ENCODE results near the gene NUP58. TPM values are rescaled to one million over a fixed set of nuclear protein-coding genes. Genes with fewer than 3 reads are reported as not detected.
"Not testable (repeated sequence)": the region's sequence is repeated elsewhere in the genome, so short reads cannot be mapped to it uniquely, and the experiment has no call there.

Gene NUP58
- total RNA-seq, 1 donor from 2014 or later: 107 TPM

DNA sequence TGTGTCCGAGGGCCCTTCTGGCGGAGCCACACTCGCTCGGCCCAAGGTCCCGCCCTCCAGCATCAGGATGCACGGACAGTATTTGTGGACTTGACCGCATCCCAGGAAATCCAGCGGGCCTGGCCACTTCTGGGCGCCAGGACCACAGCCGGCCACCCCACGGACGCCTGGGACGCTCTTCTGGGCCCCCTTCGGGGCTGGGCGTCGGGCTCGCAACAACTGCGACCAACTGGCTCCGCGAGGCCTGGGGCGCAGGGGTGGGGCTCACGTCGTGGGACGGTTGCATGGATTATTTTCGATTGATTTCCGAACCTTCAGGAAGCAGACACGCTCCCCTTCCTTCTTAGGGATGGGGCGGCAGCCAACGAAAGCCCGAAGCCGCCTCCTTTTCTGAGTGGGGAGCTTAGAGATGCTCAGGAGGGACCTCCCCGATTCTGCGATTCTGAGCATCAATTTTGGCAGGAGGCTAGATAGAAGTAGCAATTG, 521 bp upstream of the NUP58 start:
- FAIRE-seq: no peak
- DNase-seq (ENCODE audit: low spot score in 2 of 2): peak in 1 of 2 donors; percentile 39

DNA sequence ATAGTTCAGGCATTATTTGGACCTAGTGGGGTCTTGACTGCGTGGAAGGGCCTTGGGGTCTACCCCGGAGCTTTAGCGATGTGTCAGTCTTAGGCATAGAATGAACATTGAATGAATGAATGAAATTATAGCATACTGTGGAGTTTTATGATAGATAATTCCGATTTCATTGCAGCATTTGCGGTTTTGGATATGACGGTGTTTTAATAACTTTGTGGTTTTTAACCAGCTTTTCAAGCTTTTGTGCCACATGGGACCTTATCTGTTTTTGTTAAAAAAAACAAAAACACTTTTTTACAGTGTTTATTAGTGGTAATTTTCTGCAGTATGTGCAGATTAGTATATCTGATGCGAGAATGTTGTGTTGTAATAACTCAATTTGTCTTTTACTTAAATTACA, 696 bp downstream of the NUP58 start:
- FAIRE-seq (no peak), DNase-seq (ENCODE audit: low spot score in 2 of 2) (no peak)

DNA sequence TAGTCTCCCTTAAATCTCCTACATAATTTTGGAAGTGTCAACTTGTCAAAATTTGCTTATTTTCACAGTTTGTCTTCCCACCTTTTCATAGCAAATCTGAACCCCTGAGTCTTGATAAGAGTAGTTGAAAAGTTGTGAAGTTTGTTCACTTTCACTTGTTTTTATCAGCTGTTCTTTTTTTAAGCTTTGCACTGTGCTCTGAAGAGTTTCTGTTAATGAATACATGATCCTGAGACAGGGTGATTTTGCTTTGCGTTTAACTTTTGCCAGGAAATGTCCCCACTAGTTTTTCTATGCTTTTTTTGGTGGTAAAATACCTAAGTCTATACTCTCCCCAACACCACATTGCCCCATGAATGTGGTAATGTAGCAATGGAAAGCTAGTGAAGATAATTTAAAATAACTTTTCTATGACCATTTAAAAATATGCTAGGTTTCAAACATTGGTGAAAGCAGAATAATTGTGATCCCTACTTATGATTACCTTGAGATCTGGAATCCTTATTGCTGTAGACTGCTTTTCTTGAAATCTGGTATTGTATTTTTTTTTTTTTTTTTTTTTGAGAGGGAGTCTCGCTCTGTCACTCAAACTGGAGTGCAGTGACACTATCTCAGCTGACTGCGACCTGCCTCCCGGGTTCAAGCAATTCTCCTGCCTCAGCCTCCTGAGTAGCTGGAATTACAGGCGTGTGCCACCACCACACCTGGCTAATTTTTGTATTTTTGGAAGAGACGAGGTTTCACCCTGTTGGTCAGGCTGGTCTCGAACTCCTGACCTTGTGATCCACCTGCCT, 5.4 kb downstream of the NUP58 start:
- DNase-seq (ENCODE audit: low spot score in 2 of 2): no peak
- FAIRE-seq: no peak

DNA sequence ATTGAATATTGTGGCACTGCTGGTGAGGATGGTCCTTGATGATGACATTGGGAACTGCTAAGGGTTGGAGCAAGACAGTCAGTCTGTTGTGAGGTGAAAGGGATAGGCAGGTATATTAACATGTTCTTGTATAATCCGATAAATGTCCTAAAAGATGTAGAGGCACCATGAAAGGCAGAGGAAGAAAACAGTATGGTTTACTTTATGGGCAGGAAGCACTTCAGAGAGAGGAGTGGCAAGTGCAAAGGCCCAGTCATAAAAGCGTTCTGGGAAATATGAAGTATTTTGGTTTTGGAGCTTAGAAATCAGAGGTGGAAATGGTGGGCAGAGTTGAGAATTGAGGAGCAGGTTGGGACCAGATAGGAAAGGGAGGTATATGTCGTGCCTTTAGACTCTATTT, 9.5 kb downstream of the NUP58 start:
- DNase-seq (ENCODE audit: low spot score in 2 of 2): no peak
- FAIRE-seq: no peak

DNA sequence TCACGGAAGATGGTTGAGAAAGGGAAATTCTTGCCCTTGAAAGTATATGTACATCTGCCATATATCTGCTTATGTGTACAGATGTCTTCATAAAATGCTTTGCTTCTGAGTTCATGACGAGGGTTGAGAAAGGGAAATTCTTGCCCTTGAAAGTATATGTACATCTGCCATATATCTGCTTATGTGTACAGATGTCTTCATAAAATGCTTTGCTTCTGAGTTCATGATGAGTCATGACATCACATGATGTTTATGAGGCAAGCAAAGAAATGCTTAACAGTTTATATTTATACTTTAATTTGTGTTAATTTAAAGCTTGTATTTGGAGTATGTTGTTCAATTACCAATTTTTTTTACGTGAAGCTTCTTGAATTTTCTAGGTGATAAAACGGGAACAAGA, 17.5 kb downstream of the NUP58 start:
- not testable (repeated sequence) for DNase-seq (ENCODE audit: low spot score in 2 of 2); FAIRE-seq

DNA sequence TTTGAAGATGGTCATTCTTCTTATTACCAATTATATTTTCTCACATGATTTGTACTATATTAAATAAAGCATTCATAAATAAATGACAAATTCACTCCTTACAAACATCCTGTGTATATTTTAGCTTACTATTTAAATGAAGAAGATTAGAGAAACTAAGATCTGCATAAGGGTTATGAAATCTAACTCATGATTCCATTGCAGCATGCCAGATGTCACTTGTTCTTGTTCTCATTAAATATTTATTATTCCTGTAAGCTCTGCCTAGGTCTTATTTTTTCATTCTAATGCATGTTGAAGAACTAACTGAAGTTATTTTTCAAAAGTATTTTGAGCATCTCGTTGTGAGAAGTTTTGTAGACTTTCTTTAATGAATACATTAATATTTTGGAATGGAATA, 18.3 kb downstream of the NUP58 start:
- no peak for DNase-seq (ENCODE audit: low spot score in 2 of 2)
- FAIRE-seq: no peak

DNA sequence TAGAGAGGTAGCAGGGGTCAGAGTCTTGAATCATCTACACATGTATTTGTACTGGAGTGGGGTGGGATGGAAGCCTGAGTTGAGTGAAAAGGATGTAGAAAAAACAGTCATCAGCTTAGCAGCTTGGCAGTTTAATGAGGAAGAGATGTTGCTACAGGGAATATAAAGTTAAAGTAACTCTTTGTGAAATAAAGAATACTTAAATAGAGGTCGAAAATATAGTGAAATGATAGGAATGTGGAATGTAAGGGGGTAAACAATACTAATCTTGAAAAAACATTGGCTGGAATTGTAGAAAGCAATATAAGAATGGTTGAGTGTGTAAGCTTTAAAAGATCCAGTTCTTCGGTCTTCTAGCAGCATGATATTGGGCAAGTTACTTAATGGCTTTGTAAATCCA, 22.7 kb downstream of the NUP58 start:
- FAIRE-seq: no peak
- no peak for DNase-seq (ENCODE audit: low spot score in 2 of 2)

DNA sequence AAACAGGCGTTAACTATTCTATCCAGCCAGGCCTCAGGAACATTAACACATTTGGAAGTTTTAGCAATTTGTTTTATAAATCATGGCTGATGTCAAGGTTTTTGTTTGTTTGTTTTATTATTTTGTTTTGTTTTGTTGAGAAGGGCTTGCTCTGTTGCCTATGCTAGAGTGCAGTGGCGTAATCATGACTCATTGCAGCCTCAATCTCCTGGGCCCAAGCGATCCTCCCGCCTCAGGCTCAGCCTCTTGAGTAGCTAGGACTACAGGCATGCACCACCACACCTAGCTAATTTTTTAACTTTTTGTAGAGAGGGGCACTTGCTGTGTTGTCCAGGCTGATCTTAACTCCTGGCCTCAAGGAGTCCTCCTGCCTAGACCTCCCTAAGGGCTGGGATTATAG, 28.3 kb downstream of the NUP58 start:
- no peak for DNase-seq (ENCODE audit: low spot score in 2 of 2)
- FAIRE-seq: no peak

DNA sequence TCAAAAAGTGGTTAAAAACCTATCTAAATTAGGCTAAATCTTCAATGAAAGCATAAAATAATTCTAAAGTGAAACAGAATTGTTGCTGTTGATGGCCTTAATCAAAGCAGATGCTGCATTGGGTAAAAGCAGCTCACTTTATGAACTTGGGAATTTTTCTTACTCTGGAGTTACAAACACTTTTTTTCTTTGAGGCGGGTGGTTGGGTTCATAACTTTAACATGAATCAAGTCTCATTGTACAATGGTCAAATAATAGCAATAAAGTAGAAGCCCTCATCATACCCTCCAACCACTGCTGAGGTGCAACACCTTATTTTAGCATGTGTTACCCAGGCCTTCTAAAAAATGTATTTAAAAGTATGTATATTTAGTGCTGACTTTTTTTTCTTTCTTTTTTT, 29.1 kb downstream of the NUP58 start:
- no peak for DNase-seq (ENCODE audit: low spot score in 2 of 2)
- no peak for FAIRE-seq

DNA sequence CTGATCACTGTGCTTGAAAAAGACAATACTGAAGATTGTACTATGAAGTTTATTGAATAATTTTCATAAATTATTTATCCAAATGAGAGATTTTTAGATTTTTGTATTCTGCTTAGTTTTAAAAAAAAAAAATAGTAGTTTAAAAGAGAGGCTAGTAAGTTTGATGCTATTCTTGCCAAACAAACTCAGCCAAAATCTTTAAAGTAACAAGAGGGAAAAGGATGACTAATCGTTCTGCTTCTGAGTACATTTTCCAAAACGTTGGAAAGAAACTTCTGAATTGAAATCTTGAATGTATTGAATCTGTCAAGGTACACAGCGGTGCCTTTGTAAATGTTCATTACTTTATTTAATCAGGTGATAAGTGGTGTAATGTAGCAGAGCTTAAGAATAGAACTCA, 34.4 kb downstream of the NUP58 start:
- DNase-seq (ENCODE audit: low spot score in 2 of 2): no peak
- peak; percentile 45 for FAIRE-seq

DNA sequence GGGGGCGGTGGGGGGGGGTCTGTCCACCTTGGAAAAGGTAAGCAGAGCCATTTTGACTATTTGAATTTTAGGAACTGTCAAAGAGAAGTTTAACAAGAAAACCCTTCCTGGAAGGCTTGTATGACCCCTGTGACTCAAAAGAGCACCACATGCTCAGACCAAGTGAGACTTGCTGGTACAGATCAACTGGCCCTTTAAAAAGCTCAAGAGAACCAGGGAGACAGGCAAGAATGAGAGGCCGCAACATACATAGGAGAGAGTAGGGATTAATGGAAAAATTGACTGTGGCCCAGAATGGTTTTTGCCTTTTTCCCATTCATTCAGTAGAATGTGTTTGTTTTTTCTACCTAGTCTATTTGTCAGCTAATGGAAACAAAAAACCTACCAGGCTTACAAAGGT, 44.2 kb downstream of the NUP58 start:
- FAIRE-seq: no peak
- no peak for DNase-seq (ENCODE audit: low spot score in 2 of 2)

DNA sequence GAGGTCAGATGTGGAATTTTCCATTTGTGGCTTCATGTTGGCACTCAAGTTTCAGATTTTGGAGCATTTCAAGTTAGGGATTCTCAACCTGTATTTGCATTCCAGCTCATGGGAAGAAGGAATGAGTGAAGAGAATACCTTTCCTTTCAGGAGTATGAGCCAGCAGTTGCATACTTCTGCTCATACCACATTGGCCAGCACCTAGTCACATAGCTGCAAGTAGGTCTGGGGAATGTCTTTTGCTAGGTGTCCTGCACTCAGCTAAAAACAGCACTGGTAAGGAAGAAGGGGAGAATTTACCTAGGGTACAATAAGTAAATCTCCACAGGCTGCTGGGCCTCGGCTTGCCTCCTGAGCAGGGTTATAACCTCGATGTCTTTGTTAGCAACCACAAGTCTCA, 45.7 kb downstream of the NUP58 start:
- DNase-seq (ENCODE audit: low spot score in 2 of 2) (no peak), FAIRE-seq (no peak)

DNA sequence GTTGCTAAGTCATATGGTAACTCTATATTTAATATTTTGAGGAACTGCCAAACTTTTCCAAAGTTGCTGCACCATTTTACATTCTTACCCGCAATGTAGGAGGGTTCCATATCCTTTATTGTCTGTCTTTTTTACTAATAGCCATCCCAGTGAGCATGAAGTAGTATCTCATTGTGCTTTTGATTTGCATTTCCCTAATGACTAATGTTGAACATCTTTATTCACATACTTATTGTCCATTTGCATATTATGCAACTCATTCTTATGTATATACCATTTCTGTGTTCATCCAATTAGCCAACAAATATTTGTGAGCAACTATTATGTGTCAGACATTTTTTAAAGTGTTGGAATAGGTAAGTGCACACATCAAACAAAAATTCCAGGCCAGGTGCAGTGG, 50.0 kb downstream of the NUP58 start:
- DNase-seq (ENCODE audit: low spot score in 2 of 2): no peak
- no peak for FAIRE-seq

DNA sequence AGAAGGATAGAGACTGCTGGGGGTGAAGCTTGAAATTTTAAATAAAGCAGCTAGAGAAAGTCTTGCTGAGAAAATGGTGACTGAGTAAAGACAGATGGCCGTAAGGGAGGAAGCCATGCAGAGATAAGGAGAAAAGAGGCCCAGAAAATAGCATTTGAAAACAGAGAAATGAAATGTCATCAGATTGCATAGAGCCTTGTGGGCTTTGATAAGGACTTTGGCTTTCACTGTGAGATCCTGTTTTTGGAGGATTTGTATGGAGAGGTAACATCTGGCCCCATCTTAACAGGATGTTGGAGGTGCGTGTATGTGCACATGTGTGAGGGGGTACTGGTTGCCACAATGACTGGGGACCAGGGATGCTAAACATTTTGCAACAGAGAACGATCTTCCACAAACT, 50.8 kb downstream of the NUP58 start:
- no peak for FAIRE-seq

DNA sequence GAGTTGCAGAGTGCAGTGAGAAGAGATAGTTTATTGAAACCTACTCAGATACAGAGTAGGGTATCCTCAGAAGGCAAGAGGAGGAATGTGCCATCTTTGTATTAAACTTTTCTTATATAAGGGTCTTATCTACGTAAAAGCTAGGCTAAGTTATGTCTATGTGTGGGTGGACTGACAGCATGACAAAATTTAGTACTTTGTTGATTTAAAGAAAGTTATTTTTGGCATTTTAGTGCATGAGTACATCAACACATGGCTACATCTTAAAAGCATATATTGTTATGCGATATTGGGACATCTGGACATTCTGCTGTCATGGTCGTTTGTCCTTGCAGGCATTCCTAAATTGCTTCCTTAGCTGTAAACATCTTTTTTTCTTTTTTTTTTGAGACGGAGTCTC, 51.4 kb downstream of the NUP58 start:
- FAIRE-seq (no peak), DNase-seq (ENCODE audit: low spot score in 2 of 2) (no peak)

More for the DNA sequence above, 50.8 kb downstream of the NUP58 start:
- no peak for DNase-seq (ENCODE audit: low spot score in 2 of 2)

DNA sequence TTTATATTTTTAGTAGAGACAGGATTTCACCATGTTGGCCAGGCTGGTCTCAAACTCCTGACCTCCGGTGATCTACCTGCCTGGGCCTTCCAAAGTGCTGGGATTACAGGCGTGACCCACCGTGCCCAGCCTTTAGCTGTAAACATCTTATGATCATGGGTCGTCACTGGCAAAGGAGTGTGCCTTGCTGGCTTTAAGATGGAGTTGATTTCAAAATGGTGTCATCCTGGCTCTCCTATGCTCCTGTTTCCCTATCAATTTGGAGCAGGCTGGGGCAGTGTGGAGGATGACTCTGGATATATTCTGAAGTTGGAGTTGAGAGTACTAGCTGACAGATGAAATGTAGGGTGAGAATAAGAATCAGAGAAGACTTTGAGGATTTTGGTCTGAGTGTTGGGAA, 51.9 kb downstream of the NUP58 start:
- DNase-seq (ENCODE audit: low spot score in 2 of 2) (no peak), FAIRE-seq (no peak)

DNA sequence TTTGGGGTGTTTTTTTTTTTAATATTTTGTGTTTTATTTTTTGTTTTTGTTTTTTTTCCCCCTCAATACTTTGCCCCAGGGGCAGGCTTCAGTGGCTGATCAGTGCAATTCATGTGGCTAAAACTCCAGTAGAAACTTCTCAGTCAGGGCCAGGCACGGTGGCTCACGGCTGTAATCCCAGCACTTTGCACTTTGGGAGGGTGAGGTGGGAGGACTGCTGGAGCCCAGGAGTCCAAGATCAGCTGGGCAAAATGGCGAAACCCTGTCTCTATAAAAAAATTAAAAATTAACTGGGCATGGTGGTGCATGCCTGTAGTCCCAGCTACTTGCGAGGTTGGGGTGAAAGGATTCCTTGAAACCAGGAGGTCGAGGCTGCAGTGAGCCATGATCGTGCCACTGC, 53.0 kb downstream of the NUP58 start:
- FAIRE-seq (no peak), DNase-seq (ENCODE audit: low spot score in 2 of 2) (no peak)

DNA sequence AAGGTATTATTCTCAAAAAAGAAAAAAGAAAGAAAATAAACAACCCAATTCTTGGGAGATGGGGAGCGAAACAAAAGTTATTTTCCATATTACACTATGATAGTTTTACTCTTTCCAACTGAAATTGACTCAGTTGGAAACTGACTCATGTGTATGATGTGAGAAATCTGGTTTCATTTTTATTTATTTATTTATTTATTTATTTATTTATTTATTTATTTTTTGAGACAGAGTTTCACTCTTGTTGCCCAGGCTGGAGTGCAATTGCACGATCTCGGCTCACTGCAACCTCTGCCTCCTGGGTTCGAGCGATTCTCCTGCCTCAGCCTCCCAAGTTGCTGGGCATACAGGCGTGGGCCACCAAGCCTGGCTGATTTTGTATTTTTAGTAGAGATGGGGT, 59.0 kb downstream of the NUP58 start:
- FAIRE-seq: peak; percentile 31
- not testable (repeated sequence) for DNase-seq (ENCODE audit: low spot score in 2 of 2)

DNA sequence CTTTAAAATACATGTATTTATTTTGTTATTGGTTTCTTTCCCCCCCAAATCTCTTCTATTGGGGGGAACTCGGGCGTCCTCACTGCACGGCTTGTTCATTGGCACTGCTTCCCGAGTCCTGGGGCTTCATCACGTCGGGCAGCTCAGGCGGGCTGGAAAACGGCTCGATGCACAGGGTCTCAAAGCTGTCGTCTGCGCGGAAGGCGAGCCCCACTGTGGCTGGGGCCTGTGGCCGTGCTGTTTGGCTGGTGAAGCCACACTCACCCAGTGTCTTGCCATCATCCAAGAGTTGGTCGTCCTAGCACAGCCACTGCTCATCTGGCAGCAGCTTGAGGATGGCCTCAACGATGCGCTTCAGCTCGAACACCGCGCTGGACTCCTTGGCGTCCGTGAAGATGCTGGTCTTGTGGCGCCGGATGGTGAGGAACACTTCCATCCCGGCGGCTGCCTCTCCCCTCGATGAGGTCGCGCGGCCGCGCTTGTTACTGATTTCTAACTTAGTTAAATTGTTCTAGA, 64.4 kb downstream of the NUP58 start:
- no peak for FAIRE-seq
- DNase-seq (ENCODE audit: low spot score in 2 of 2): no peak

DNA sequence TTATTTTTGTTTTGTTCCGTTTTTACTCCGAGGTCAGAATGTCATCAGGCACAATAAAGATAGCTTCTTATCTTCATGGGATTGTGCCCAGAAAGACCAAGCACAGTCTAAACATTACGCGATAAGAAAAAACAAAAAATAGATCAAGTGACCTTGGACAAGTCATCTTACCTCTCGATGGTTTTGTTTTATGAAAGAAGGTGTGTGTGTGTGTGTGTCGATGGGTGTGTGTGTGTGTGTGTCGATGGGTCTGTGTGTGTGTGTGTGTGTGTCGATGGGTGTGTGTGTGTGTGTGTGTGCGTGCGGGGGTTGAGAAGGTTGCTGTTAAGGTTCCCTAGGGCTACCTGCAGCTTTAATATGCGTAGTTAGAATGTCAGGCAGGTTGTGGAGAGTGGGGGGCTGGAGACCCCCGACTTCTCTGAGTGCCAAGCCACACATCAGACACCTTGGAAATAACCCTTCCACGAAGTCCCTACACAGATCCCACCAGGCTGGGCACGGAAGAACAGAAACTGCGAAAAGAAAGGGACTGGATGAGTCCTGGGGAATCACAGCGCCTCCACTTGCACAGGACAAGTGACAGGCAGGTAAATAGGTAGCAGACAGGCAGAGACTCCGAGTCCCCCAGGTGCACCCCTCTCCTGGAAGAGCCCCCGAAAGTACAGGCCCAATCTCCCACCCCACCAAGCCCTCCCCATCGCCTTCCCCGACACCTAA, 69.9 kb downstream of the NUP58 start:
- no peak for FAIRE-seq
- no peak for DNase-seq (ENCODE audit: low spot score in 2 of 2)

DNA sequence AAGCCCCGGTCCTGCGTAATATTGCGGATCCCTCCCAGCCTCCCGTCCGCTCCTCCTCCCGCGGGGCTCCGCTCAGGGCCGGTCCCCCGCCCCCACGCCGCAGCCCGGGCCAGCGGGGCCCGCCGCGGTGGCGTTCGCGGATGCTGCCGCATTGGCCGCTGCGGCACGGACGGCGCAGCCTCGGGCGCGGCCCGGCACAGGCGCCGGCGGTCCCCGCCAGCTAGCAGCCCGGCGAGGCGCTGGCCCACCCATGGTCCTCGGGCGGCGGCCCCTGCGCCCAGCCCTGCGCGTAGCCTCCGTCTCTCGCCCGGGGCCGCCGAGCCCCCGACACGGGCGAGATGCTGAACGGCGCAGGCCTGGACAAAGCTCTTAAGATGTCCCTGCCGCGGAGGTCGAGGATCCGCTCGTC, 70.5 kb downstream of the NUP58 start, which contains the start of gene ATP8A2:
Gene ATP8A2, plus strand, starts transcription at position 100 of the 409 bp plus-strand sequence. Its CDS starts 239 bp downstream, at position 339.
- FAIRE-seq (no peak), DNase-seq (ENCODE audit: low spot score in 2 of 2) (peak in 1 of 2 donors; percentile 35)

Data from frontal cortex (tissue), 4 donors.